H1 (cell line): ENCODE results near the gene CEP41. TPM values are rescaled to one million over a fixed set of nuclear protein-coding genes. Genes with fewer than 3 reads are reported as not detected.
A peak's percentile ranks its signal among the peaks of the same experiment; 100 is the strongest.

Experiments
- CTCF ChIA-PET: fragments of 300-600 bp; sonication (Branson Sonifier 250); formaldehyde crosslinking; loops from one replicate; lab custom pipeline; 2021; ENCODE audit not compliant: partially characterized antibody; lab: Charles Lee
- POLR2A ChIA-PET: fragments of 300-600 bp; sonication (Branson Sonifier 250); formaldehyde crosslinking; loops from one replicate; lab custom pipeline; 2021; ENCODE audit warnings: inconsistent platforms; ENCODE audit not compliant: partially characterized antibody; lab: Charles Lee
- DNase-seq, 2 experiments: peaks; one replicate each; pipeline versions ENCODE4 v3.0.0 to v3.0.0-alpha.2; 2010 to 2022; ENCODE audit warnings: low spot score in 2 of 2, low read depth in 1 of 2, mixed read lengths in 1 of 2
- FAIRE-seq: peaks from 2 replicates; lab custom pipeline; 2011; peaks lifted over from hg19 to GRCh38; lab: Jason Lieb, UNC
- H2AFZ ChIP-seq: 2 replicates; pipeline ENCODE4 v1.8.1; 2012; ENCODE audit warnings: low read length, inconsistent platforms
- H2AK5ac ChIP-seq: 2 replicates; pipeline ENCODE4 v1.6.1; 2013; ENCODE audit warnings: low read depth, low read length
- H2BK120ac ChIP-seq: replicated peaks from 2 replicates; pipeline ENCODE3; 2013; ENCODE audit warnings: low read depth, low read length, inconsistent platforms
- H2BK12ac ChIP-seq: 2 replicates; pipeline ENCODE4 v1.6.1; 2013; ENCODE audit warnings: low read depth, low read length
- H2BK15ac ChIP-seq: 2 replicates; pipeline ENCODE4 v1.6.1; 2013; ENCODE audit warnings: low read length
- H2BK20ac ChIP-seq: 2 replicates; pipeline ENCODE4 v1.6.1; 2013; ENCODE audit warnings: low read length
- H2BK5ac ChIP-seq: 2 replicates; pipeline ENCODE4 v1.6.1; 2013; ENCODE audit warnings: low read depth, low read length
- H3K14ac ChIP-seq: 2 replicates; pipeline ENCODE4 v1.6.1; 2013; ENCODE audit warnings: inconsistent platforms; ENCODE audit not compliant: insufficient read length
- H3K18ac ChIP-seq: 2 replicates; pipeline ENCODE4 v1.6.1; 2013; ENCODE audit warnings: low read length; ENCODE audit errors: extremely low read depth
- H3K23ac ChIP-seq: 2 replicates; pipeline ENCODE4 v1.6.1; 2013; ENCODE audit warnings: inconsistent platforms; ENCODE audit not compliant: insufficient read length
- H3K23me2 ChIP-seq: 2 replicates; pipeline ENCODE4 v1.6.1; 2013; ENCODE audit warnings: low read depth, low read length
- H3K27ac ChIP-seq: 2 replicates; pipeline ENCODE4 v1.6.1; 2011; ENCODE audit warnings: low read depth, low read length, inconsistent platforms
- H3K27me3 ChIP-seq, 4 experiments: replicated peaks in 1 of 4; 1 replicate in 1 of 4; 2 replicates in 3 of 4; pipeline versions ENCODE4 v1.6.1 to v1.8.1; 2011 to 2013; ENCODE audit warnings: low read length in 3 of 4, mild to moderate bottlenecking in 3 of 4, inconsistent platforms in 2 of 4, mixed read lengths in 2 of 4, moderate library complexity in 1 of 4; ENCODE audit not compliant: control insufficient read depth in 3 of 4, insufficient read depth in 3 of 4; ENCODE audit errors: extremely low read depth in 1 of 4
- H3K36me3 ChIP-seq, 4 experiments: 2 replicates each; pipeline versions ENCODE4 v1.6.1 to v1.8.1; 2011 to 2013; ENCODE audit warnings: mild to moderate bottlenecking in 4 of 4, low read length in 3 of 4, moderate library complexity in 2 of 4, control low read depth in 1 of 4, inconsistent platforms in 1 of 4; ENCODE audit not compliant: insufficient read depth in 4 of 4, control insufficient read depth in 2 of 4
- H3K4ac ChIP-seq: replicated peaks from 2 replicates; pipeline ENCODE3; 2013; ENCODE audit warnings: low read length, low read depth, mixed read lengths, inconsistent platforms; ENCODE audit not compliant: insufficient read length
- H3K4me1 ChIP-seq, 4 experiments: replicated peaks in 1 of 4; 1 replicate in 1 of 4; 2 replicates in 3 of 4; pipeline versions ENCODE4 v1.6.1 to v1.8.1; 2011 to 2013; ENCODE audit warnings: low read length in 3 of 4, inconsistent platforms in 2 of 4, mixed read lengths in 1 of 4; ENCODE audit not compliant: insufficient read depth in 4 of 4, control insufficient read depth in 3 of 4
- H3K4me2 ChIP-seq, 2 experiments: 2 replicates each; pipeline versions ENCODE4 v1.6.1 to v1.8.1; 2011 to 2013; ENCODE audit warnings: low read depth in 2 of 2, low read length in 2 of 2, control low read depth in 1 of 2, inconsistent platforms in 1 of 2, mild to moderate bottlenecking in 1 of 2; ENCODE audit not compliant: insufficient read depth in 1 of 2
- H3K4me3 ChIP-seq, 4 experiments: fragments of 200-600, 300-600 bp in 1 of 4; sonication (generic), shearing (Covaris generic), sonication (Bioruptor Twin) in 1 of 4; 2 replicates each; pipeline versions ENCODE4 v1.5.1 to v1.8.1; 2011 to 2016; ENCODE audit warnings: low read length in 4 of 4, low read depth in 3 of 4, control low read depth in 2 of 4, inconsistent platforms in 2 of 4, mild to moderate bottlenecking in 2 of 4, mixed read lengths in 1 of 4, moderate library complexity in 1 of 4; ENCODE audit not compliant: insufficient read depth in 2 of 4; ENCODE audit errors: extremely low read depth in 1 of 4
- H3K56ac ChIP-seq: replicated peaks from 2 replicates; pipeline ENCODE3; 2013; ENCODE audit warnings: low read depth, mild to moderate bottlenecking, mixed read lengths, low read length, inconsistent platforms; ENCODE audit not compliant: insufficient read length
- H3K79me1 ChIP-seq: 2 replicates; pipeline ENCODE4 v1.6.1; 2013; ENCODE audit warnings: low read depth, low read length, control low read depth
- H3K79me2 ChIP-seq, 2 experiments: 2 replicates each; pipeline versions ENCODE4 v1.6.1 to v1.8.1; 2012 to 2013; ENCODE audit warnings: low read length in 2 of 2, mild to moderate bottlenecking in 2 of 2, inconsistent platforms in 1 of 2; ENCODE audit not compliant: insufficient read depth in 2 of 2, control insufficient read depth in 1 of 2
- H3K9ac ChIP-seq, 4 experiments: replicated peaks in 1 of 4; 1 replicate in 1 of 4; 2 replicates in 3 of 4; pipeline versions ENCODE4 v1.6.1 to v1.8.1; 2011 to 2013; ENCODE audit warnings: low read depth in 3 of 4, low read length in 3 of 4, control low read depth in 2 of 4, mild to moderate bottlenecking in 2 of 4, moderate library complexity in 2 of 4, inconsistent platforms in 1 of 4; ENCODE audit errors: extremely low read depth in 1 of 4
- H3K9me3 ChIP-seq, 2 experiments: 2 replicates each; pipeline versions ENCODE4 v1.6.1 to v1.8.1; 2012 to 2013; ENCODE audit warnings: mild to moderate bottlenecking in 2 of 2, moderate library complexity in 2 of 2, control low read depth in 1 of 2, inconsistent platforms in 1 of 2, low read depth in 1 of 2, low read length in 1 of 2, mixed read lengths in 1 of 2; ENCODE audit not compliant: insufficient read depth in 2 of 2
- H4K20me1 ChIP-seq, 2 experiments: replicated peaks in 1 of 2; 2 replicates each; pipeline versions ENCODE3 to v1.8.1; 2011 to 2013; ENCODE audit warnings: inconsistent platforms in 2 of 2, low read length in 2 of 2, mild to moderate bottlenecking in 1 of 2; ENCODE audit not compliant: insufficient read depth in 2 of 2, control insufficient read depth in 1 of 2
- H4K5ac ChIP-seq: 2 replicates; pipeline ENCODE4 v1.6.1; 2013; ENCODE audit warnings: low read length, low read depth, mixed read lengths, inconsistent platforms; ENCODE audit not compliant: insufficient read length
- H4K8ac ChIP-seq: 2 replicates; pipeline ENCODE4 v1.8.0; 2013; ENCODE audit warnings: mild to moderate bottlenecking, moderate library complexity, low read length, inconsistent platforms; ENCODE audit not compliant: insufficient read depth; ENCODE audit errors: extremely low read depth
- H4K91ac ChIP-seq: replicated peaks from 2 replicates; pipeline ENCODE3; 2013; ENCODE audit warnings: low read length, mixed read lengths, inconsistent platforms; ENCODE audit not compliant: insufficient read length
- BACH1 ChIP-seq: IDR thresholded peaks from 2 replicates; pipeline ENCODE4 v1.6.1; 2012; ENCODE audit warnings: low read length, improper control_type of control experiment
- CEBPB ChIP-seq: IDR thresholded peaks from 2 replicates; pipeline ENCODE4 v1.6.1; 2012; ENCODE audit warnings: low read depth, low read length
- CTCF ChIP-seq, 3 experiments: IDR thresholded peaks; 1 replicate in 2 of 3; 2 replicates in 1 of 3; pipeline versions ENCODE4 v1.5.1 to v1.6.1; 2011; ENCODE audit warnings: low read length in 3 of 3, mild to moderate bottlenecking in 3 of 3, inconsistent platforms in 2 of 3, low read depth in 1 of 3, moderate library complexity in 1 of 3; ENCODE audit not compliant: insufficient read depth in 1 of 3; ENCODE audit errors: control extremely low read depth in 1 of 3
- KDM5A ChIP-seq: fragments of 200-600 bp; IDR thresholded peaks from 2 replicates; pipeline ENCODE4 v1.7.1; 2012; ENCODE audit warnings: mild to moderate bottlenecking, low read length, inconsistent platforms, mixed read lengths
- SIX5 ChIP-seq: IDR thresholded peaks from 2 replicates; pipeline ENCODE4 v1.6.1; 2011; ENCODE audit warnings: mild to moderate bottlenecking, low read depth, low read length
- SRF ChIP-seq: IDR thresholded peaks from 2 replicates; pipeline ENCODE4 v1.6.1; 2011; ENCODE audit warnings: mild to moderate bottlenecking, low read depth, low read length, moderate library complexity
- TAF7 ChIP-seq: optimal IDR thresholded peaks from 2 replicates; pipeline ENCODE3; 2011; ENCODE audit warnings: low read depth, mild to moderate bottlenecking, inconsistent platforms, low read length, moderate library complexity, borderline replicate concordance
- TBP ChIP-seq: IDR thresholded peaks from 2 replicates; pipeline ENCODE4 v1.6.1; 2011; ENCODE audit warnings: low read depth, low read length, improper control_type of control experiment
- TCF12 ChIP-seq: IDR thresholded peaks from 2 replicates; pipeline ENCODE4 v1.6.1; 2011; ENCODE audit warnings: low read depth, mild to moderate bottlenecking, low read length
- ZNF274 ChIP-seq: IDR thresholded peaks from 2 replicates; pipeline ENCODE4 v1.7.0; 2012; ENCODE audit warnings: low read length, borderline replicate concordance; ENCODE audit errors: extremely low read depth
- WGBS, 2 experiments: shearing (Covaris generic) in 1 of 2; methylation state at CpG; one replicate each; pipeline versions ENCODE4 v1.1.6 to v1.1.7; 2013 to 2015; ENCODE audit warnings: low lambda C conversion rate in 2 of 2, mixed read lengths in 2 of 2, inconsistent platforms in 1 of 2, low coverage in 1 of 2, missing lambda C conversion rate in 1 of 2; ENCODE audit not compliant: insufficient replicate concordance in 2 of 2, insufficient coverage in 1 of 2, insufficient read length in 1 of 2; ENCODE audit errors: extremely low coverage in 1 of 2, missing lambda C conversion rate in 1 of 2; 5-methylcytosine and 5-hydroxymethylcytosine counted together
- polyA plus RNA-seq, 7 experiments: library from polyadenylated mRNA; depleted of rRNA in 3 of 7; stranded (reverse) in 5 of 7; unstranded in 2 of 7; fragments of >200 nt in 5 of 7; fragments of 200-250 nt in 2 of 7; gene quantifications; 1 replicate in 5 of 7; 2 replicates in 1 of 7; 4 replicates in 1 of 7; pipeline versions ENCODE4 v1.2.1 to v1.2.3, GENCODE V29; 2011 to 2013; ENCODE audit warnings: missing spikeins in 2 of 7, mixed read lengths in 2 of 7
- total RNA-seq: library from RNA; stranded (reverse); fragmentation: NEBNext Ultra II Directional; extraction: Animal tissue kit (Norgen Biotek cat#: 25700); gene quantifications from 2 replicates; pipeline ENCODE4 v1.2.1, GENCODE V29; 2021

The CEP41 gene
- total and polyA plus RNA-seq, 2 of the 8 experiments (the other 6 are each of a cell fraction or from before 2014, with no cell fraction given): 9.3 to 12.8 TPM

DNA sequence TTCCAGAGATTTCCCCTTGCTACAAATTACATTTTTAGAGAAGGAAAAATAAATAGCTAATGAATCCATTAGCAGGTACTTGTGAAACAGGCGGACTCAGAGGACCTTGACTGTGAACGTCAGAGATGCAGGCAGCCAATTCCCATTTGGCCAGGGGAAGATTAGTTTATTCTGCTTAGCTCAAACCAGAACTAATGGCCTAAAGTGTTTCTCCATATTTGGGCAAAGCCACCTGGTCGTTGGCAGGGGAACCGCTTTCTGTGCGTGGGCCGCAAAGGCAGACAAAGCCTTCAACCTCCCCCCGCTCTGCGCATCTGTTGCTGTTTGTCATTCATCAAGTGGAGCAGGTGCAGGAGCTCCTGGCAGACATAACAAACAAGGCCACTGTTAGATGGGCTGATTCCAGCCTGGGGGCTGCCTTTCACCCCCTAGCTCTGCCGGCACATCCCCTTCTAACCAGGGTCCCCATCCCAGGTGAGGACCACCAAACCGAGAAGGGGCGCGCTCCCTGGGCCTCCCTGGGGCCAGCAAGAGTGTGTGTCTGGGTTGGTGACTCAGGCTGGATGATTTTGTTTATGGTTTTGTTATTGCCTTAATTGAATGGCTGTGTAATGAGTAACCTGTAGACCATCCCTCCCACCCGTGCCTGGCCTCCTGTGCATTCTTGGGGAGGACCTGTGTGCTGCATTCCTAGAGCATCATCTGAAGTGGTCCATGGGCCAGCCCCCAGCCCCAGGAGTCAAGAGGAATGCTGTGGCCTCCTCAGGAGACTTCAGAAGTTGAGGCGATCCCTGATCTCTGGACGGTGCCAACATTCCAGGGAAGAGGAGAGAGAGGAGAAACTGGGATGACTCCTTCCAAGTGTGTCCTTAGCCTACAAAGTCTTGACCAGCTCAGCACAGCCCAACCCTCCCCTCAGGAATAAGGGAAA is 75.0 kb downstream of the CEP41 start:
- Histone ChIP-seq H3K79me1 (no peaks in the 10 kb centered on the region), H3K27ac (no peak overlapping the region; the same call in 1 of the 2 replicates), H3K9ac (no peak overlapping the region), H2AK5ac (no peak overlapping the region), H3K4me3 (no peak overlapping the region), H3K36me3 (no peaks in the 10 kb centered on the region), H3K18ac (no peak overlapping the region), H2BK120ac (no peak overlapping the region), H4K8ac (no peak overlapping the region), H3K14ac (no peak overlapping the region), H3K4ac (no peak overlapping the region), H3K4me2 (no peak overlapping the region), H2BK20ac (no peak overlapping the region), H3K27me3 (no peaks in the 10 kb centered on the region; a peak in 1 of 7 replicates), H4K5ac (no peak overlapping the region), H4K91ac (no peak overlapping the region), H2BK5ac (no peak overlapping the region), H2BK15ac (no peak overlapping the region), H3K23ac (no peak overlapping the region), H4K20me1 (no peaks in the 10 kb centered on the region), H2BK12ac (no peak overlapping the region), H3K79me2 (no peaks in the 10 kb centered on the region), H3K23me2 (no peaks in the 10 kb centered on the region), H3K56ac (no peak overlapping the region), H2AFZ (no peak overlapping the region), H3K9me3 (no peaks in the 10 kb centered on the region), H3K4me1 (peaks cover 0 to 6% (median 0%) of the 10 kb centered on the region in 4 experiments; a peak in 1 of 7 replicates)
- WGBS, 2 experiments: 78% methylated on average over 15 of the region's 15 CpGs; no CpG with 5 or more reads in 1 of the 2 experiments
- no peak for DNase-seq
- no peak for FAIRE-seq
- CTCF ChIA-PET: interaction anchor here (0.5 to 11.6 kb wide), 3 partner anchors 8 to 14 kb away, joined by 3 to 59 read pairs (median 4); partner anchors contain the start of gene CPA1
- POLR2A ChIA-PET: interaction anchor here (0.6 kb wide), 1 partner anchor 15 kb away, joined by 3 read pairs; no protein-coding TSS in a partner anchor
- no peak for TF ChIP-seq CEBPB
- peak; percentile 91 for TF ChIP-seq SRF
- no peak for TF ChIP-seq BACH1
- no peak for TF ChIP-seq CTCF (IDR thresholded peaks at IDR 0.05; ENCODE audit: control extremely low read depth in 1 of 3, insufficient read depth in 1 of 3, low read depth in 1 of 3, low read length in 3 of 3)
- no peak for TF ChIP-seq KDM5A
- TF ChIP-seq SIX5: no peak
- no peak for TF ChIP-seq TAF7
- no peak for TF ChIP-seq TBP
- no peak for TF ChIP-seq ZNF274
- 0 out of 2 replicates have a peak, but pooled peaks have one; percentile 77 for TF ChIP-seq TCF12
